GM10847 (cell line): ENCODE results near the gene FADS1.

Source experiments
- POLR2A ChIP-seq: IDR thresholded peaks from 2 replicates; pipeline ENCODE4 v1.6.1; 2011; ENCODE audit not compliant: insufficient read length; ENCODE audit errors: extremely low read depth

The FADS1 gene

GRCh38 chr11:61815790-61816735 is 740 bp downstream of the FADS1 start:
- no peak for TF ChIP-seq POLR2A

- peak; percentile 42 for TF ChIP-seq POLR2A
Observed at GRCh38 chr11:61814958-61815789, 1.6 kb downstream of the FADS1 start.

GRCh38 chr11:61814247-61814957 is 2.4 kb downstream of the FADS1 start:
- TF ChIP-seq POLR2A, result no peak

- TF ChIP-seq POLR2A, result no peak
Observed at GRCh38 chr11:61812736-61813411, 3.9 kb downstream of the FADS1 start.

- no peak for TF ChIP-seq POLR2A
Observed at GRCh38 chr11:61811831-61812230, 5.0 kb downstream of the FADS1 start.

GRCh38 chr11:61810671-61811175 is 6.1 kb downstream of the FADS1 start:
- no peak for TF ChIP-seq POLR2A

- TF ChIP-seq POLR2A, result no peak
Observed at GRCh38 chr11:61806785-61807184, 10.0 kb downstream of the FADS1 start.

- no peak for TF ChIP-seq POLR2A
Observed at GRCh38 chr11:61805146-61805545, 11.7 kb downstream of the FADS1 start.

GRCh38 chr11:61803889-61804647 is 12.7 kb downstream of the FADS1 start:
- TF ChIP-seq POLR2A, result no peak

GRCh38 chr11:61802605-61803004 is 14.2 kb downstream of the FADS1 start:
- TF ChIP-seq POLR2A, result no peak

- TF ChIP-seq POLR2A, result no peak
Observed at GRCh38 chr11:61800331-61801281, 16.2 kb downstream of the FADS1 start.

- no peak for TF ChIP-seq POLR2A
Observed at GRCh38 chr11:61799665-61800284, 17.0 kb downstream of the FADS1 start.

- TF ChIP-seq POLR2A, result no peak
Observed at GRCh38 chr11:61797263-61797944, 19.4 kb downstream of the FADS1 start.
